Measurements from ENCODE around the gene RFX4. TPM values are rescaled to one million over a fixed set of nuclear protein-coding genes. Genes with fewer than 3 reads are reported as not detected.

The RFX4 gene
- total and polyA plus RNA-seq, 2 donors (not counting 1 experiment from before 2014, with no cell fraction given), result not detected

DNA sequence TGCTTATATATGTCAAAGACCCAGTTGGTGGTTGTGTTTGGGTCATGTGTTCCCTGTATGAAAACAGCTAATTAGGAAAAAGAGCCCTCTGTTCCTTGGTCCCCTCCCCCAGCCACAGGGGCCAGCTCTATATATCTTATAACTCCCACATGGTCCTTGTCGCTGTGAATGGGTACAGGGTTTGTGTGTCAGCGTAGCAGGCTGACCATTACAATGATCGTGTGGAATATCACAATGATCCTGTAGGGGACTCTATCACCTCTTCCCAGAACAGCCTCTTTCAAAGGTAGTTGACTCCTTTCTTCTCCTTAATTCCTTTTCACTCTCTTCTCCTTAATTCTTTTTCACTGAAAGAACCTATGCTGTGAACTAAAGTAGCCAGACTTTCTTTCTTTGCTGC is 140.0 kb downstream of the RFX4 start:
- H3K4me1 ChIP-seq (ENCODE audit: control insufficient read depth, extremely low read depth, insufficient read depth, low read length), result no peaks in the 10 kb centered on the region
- no peaks in the 10 kb centered on the region for H4K20me1 ChIP-seq (ENCODE audit: control insufficient read depth, extremely low read depth, insufficient read depth, low read length)
- no peaks in the 10 kb centered on the region for H3K27me3 ChIP-seq (ENCODE audit: control insufficient read depth, insufficient read depth, low read length)
- no peaks in the 10 kb centered on the region for H3K36me3 ChIP-seq (ENCODE audit: control insufficient read depth, insufficient read depth, low read length)
- no peaks in the 10 kb centered on the region for H3K79me2 ChIP-seq (ENCODE audit: control insufficient read depth, insufficient read depth, low read length)
- H3K4me3 ChIP-seq (replicated peaks in 1 of 4; ENCODE audit: control extremely low read depth in 1 of 4, insufficient read depth in 1 of 4, low read depth in 3 of 4, low read length in 4 of 4), result no peak overlapping the region
- no peaks in the 10 kb centered on the region for H3K9me3 ChIP-seq (ENCODE audit: control insufficient read depth, insufficient read depth, low read depth, low read length)
- no peak overlapping the region for H3K4me2 ChIP-seq (ENCODE audit: extremely low read depth, insufficient read depth, low read length)
- DNase-seq (ENCODE audit: low read depth in 2 of 2), result no peak
- no peak overlapping the region for H3K27ac ChIP-seq (ENCODE audit: insufficient read depth, low read length)
- H2AFZ ChIP-seq (ENCODE audit: low read length), result no peak overlapping the region
- no peak for TF ChIP-seq EZH2 (IDR thresholded peaks at IDR 0.05; ENCODE audit: low read length, missing control alignments)
- TF ChIP-seq, protein P1, sequence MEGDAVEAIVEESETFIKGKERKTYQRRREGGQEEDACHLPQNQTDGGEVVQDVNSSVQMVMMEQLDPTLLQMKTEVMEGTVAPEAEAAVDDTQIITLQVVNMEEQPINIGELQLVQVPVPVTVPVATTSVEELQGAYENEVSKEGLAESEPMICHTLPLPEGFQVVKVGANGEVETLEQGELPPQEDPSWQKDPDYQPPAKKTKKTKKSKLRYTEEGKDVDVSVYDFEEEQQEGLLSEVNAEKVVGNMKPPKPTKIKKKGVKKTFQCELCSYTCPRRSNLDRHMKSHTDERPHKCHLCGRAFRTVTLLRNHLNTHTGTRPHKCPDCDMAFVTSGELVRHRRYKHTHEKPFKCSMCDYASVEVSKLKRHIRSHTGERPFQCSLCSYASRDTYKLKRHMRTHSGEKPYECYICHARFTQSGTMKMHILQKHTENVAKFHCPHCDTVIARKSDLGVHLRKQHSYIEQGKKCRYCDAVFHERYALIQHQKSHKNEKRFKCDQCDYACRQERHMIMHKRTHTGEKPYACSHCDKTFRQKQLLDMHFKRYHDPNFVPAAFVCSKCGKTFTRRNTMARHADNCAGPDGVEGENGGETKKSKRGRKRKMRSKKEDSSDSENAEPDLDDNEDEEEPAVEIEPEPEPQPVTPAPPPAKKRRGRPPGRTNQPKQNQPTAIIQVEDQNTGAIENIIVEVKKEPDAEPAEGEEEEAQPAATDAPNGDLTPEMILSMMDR (conservative IDR thresholded peaks at IDR 0.05 in 1 of 2, IDR thresholded peaks at IDR 0.05 in 1 of 2; ENCODE audit: low read depth in 1 of 2, low read length in 2 of 2), result peak in 1 of 2 donors; percentile 10
- H3K9ac ChIP-seq (ENCODE audit: insufficient read depth, low read length), result no peak overlapping the region

GRCh38 chr12:106723416-106723815 is 140.6 kb downstream of the RFX4 start:
- no peak overlapping the region for H3K9ac ChIP-seq (ENCODE audit: insufficient read depth, low read length)
- no peak overlapping the region for H2AFZ ChIP-seq (ENCODE audit: low read length)
- H3K4me1 ChIP-seq (ENCODE audit: control insufficient read depth, extremely low read depth, insufficient read depth, low read length), result no peaks in the 10 kb centered on the region
- no peak overlapping the region for H3K4me2 ChIP-seq (ENCODE audit: extremely low read depth, insufficient read depth, low read length)
- no peak for TF ChIP-seq EZH2 (IDR thresholded peaks at IDR 0.05; ENCODE audit: low read length, missing control alignments)
- TF ChIP-seq, protein P1 (conservative IDR thresholded peaks at IDR 0.05 in 1 of 2, IDR thresholded peaks at IDR 0.05 in 1 of 2; ENCODE audit: low read depth in 1 of 2, low read length in 2 of 2), result no peak
- DNase-seq (ENCODE audit: low read depth in 2 of 2), result no peak
- H3K36me3 ChIP-seq (ENCODE audit: control insufficient read depth, insufficient read depth, low read length), result no peaks in the 10 kb centered on the region
- H3K27me3 ChIP-seq (ENCODE audit: control insufficient read depth, insufficient read depth, low read length), result no peaks in the 10 kb centered on the region
- H3K79me2 ChIP-seq (ENCODE audit: control insufficient read depth, insufficient read depth, low read length), result no peaks in the 10 kb centered on the region
- H4K20me1 ChIP-seq (ENCODE audit: control insufficient read depth, extremely low read depth, insufficient read depth, low read length), result no peaks in the 10 kb centered on the region
- no peak overlapping the region for H3K27ac ChIP-seq (ENCODE audit: insufficient read depth, low read length)
- no peaks in the 10 kb centered on the region for H3K9me3 ChIP-seq (ENCODE audit: control insufficient read depth, insufficient read depth, low read depth, low read length)
- no peak overlapping the region for H3K4me3 ChIP-seq (replicated peaks in 1 of 4; ENCODE audit: control extremely low read depth in 1 of 4, insufficient read depth in 1 of 4, low read depth in 3 of 4, low read length in 4 of 4)

DNA sequence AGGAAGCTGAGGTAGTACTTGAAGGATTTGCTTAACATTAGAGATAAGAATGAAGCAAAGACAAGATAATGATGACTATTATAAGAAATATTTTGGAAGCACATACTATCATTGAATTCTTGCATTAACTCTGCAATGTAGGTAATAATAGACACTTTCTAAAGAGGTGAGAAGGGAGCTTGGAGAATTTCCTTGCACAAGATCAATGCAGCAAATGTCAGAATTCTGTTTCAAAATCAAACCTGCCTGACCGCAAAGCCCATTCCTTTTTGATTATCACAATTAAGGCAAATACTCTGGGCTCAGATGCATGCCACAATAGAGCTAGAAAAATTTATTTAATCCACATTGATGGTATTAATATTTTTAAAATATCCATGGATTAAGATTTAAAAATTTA is 141.3 kb downstream of the RFX4 start:
- no peaks in the 10 kb centered on the region for H3K4me1 ChIP-seq (ENCODE audit: control insufficient read depth, extremely low read depth, insufficient read depth, low read length)
- H2AFZ ChIP-seq (ENCODE audit: low read length), result no peak overlapping the region
- no peaks in the 10 kb centered on the region for H3K79me2 ChIP-seq (ENCODE audit: control insufficient read depth, insufficient read depth, low read length)
- no peak overlapping the region for H3K4me2 ChIP-seq (ENCODE audit: extremely low read depth, insufficient read depth, low read length)
- TF ChIP-seq, protein P1 (conservative IDR thresholded peaks at IDR 0.05 in 1 of 2, IDR thresholded peaks at IDR 0.05 in 1 of 2; ENCODE audit: low read depth in 1 of 2, low read length in 2 of 2), result no peak
- TF ChIP-seq EZH2 (IDR thresholded peaks at IDR 0.05; ENCODE audit: low read length, missing control alignments), result no peak
- H3K27me3 ChIP-seq (ENCODE audit: control insufficient read depth, insufficient read depth, low read length), result no peaks in the 10 kb centered on the region
- H3K4me3 ChIP-seq (replicated peaks in 1 of 4; ENCODE audit: control extremely low read depth in 1 of 4, insufficient read depth in 1 of 4, low read depth in 3 of 4, low read length in 4 of 4), result no peak overlapping the region
- no peak overlapping the region for H3K9ac ChIP-seq (ENCODE audit: insufficient read depth, low read length)
- H3K9me3 ChIP-seq (ENCODE audit: control insufficient read depth, insufficient read depth, low read depth, low read length), result no peaks in the 10 kb centered on the region
- no peaks in the 10 kb centered on the region for H4K20me1 ChIP-seq (ENCODE audit: control insufficient read depth, extremely low read depth, insufficient read depth, low read length)
- H3K36me3 ChIP-seq (ENCODE audit: control insufficient read depth, insufficient read depth, low read length), result no peaks in the 10 kb centered on the region
- no peak overlapping the region for H3K27ac ChIP-seq (ENCODE audit: insufficient read depth, low read length)
- no peak for DNase-seq (ENCODE audit: low read depth in 2 of 2)
